Fibroblast of skin of back (primary cell): ENCODE data around the gene KCNQ1.

Experiments used
- DNase-seq: peaks from one replicate; pipeline ENCODE4 v3.0.0-alpha.2; 2013

Gene KCNQ1

GRCh38 chr11:2515401-2516275 lies 70.8 kb downstream of the KCNQ1 start:
- DNase-seq, result no peak

GRCh38 chr11:2516276-2517015 lies 71.6 kb downstream of the KCNQ1 start:
- DNase-seq, result no peak

GRCh38 chr11:2517016-2517385 lies 72.2 kb downstream of the KCNQ1 start:
- DNase-seq, result no peak

- DNase-seq, result no peak
These were observed 72.7 kb downstream of the KCNQ1 start for GRCh38 chr11:2517386-2518064.

GRCh38 chr11:2518111-2518982 lies 73.5 kb downstream of the KCNQ1 start:
- no peak for DNase-seq

GRCh38 chr11:2518983-2519340 lies 74.2 kb downstream of the KCNQ1 start:
- no peak for DNase-seq

- no peak for DNase-seq
These were observed 74.7 kb downstream of the KCNQ1 start for GRCh38 chr11:2519517-2519861.

- DNase-seq, result no peak
These were observed 75.3 kb downstream of the KCNQ1 start for GRCh38 chr11:2519862-2520735.

- DNase-seq, result no peak
These were observed 75.9 kb downstream of the KCNQ1 start for GRCh38 chr11:2520736-2521035.

- no peak for DNase-seq
These were observed 76.4 kb downstream of the KCNQ1 start for GRCh38 chr11:2521081-2521732.

GRCh38 chr11:2521733-2522630 lies 77.2 kb downstream of the KCNQ1 start:
- no peak for DNase-seq

GRCh38 chr11:2522631-2523255 lies 77.9 kb downstream of the KCNQ1 start:
- DNase-seq, result no peak

GRCh38 chr11:2523821-2524391 lies 79.1 kb downstream of the KCNQ1 start:
- DNase-seq, result no peak

GRCh38 chr11:2524446-2525165 lies 79.8 kb downstream of the KCNQ1 start:
- DNase-seq, result no peak

GRCh38 chr11:2525166-2525861 lies 80.5 kb downstream of the KCNQ1 start:
- no peak for DNase-seq

- no peak for DNase-seq
These were observed 81.4 kb downstream of the KCNQ1 start for GRCh38 chr11:2525941-2526807.
